Esophagus squamous epithelium (tissue), 4 donors: ENCODE measurements around the gene ZNF80.

Experiments used
- CTCF ChIP-seq, 6 experiments: fragments of 450-650 bp in 4 of 6; fragments of 200-600 bp in 2 of 6; sonication (generic) in 2 of 6; IDR thresholded peaks; one replicate each; pipeline ENCODE4 v1.5.1; 2016 to 2019; ENCODE audit warnings: antibody characterized with exemption in 6 of 6, mild to moderate bottlenecking in 4 of 6, moderate library complexity in 4 of 6
- POLR2A ChIP-seq, 4 donors: fragments of 450-650 bp; IDR thresholded peaks; one replicate each; pipeline ENCODE4 v1.6.1; 2017; ENCODE audit warnings: antibody characterized with exemption in 4 of 4, mild to moderate bottlenecking in 4 of 4, moderate library complexity in 3 of 4

DNA sequence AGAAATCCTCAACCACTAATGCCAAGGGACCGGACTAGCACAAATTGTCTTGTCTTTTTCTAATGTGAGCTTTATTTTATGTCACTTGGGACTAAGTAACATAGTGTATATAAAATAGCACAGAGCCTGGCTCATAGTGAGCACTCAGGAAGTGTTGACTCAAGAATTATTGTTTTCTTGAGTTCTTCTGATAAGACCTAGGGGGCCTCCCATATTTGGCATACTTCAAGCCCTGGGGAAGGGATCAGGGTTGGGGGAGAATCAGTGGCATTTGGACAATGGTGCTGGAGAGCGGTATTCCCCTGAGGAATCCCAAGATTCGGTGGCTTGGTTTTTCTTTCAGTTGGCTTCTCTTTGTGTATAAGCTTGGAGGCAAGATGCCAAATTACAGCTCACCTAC is 19.4 kb downstream of the ZNF80 start:
- TF ChIP-seq CTCF (IDR thresholded peaks at IDR 0.05) (no peak), POLR2A (IDR thresholded peaks at IDR 0.05) (no peak)
